ENCODE measurements around the gene DNASE2B. TPM values are rescaled to one million over a fixed set of nuclear protein-coding genes. Genes with fewer than 3 reads are reported as not detected.

DNASE2B gene
- total and polyA plus RNA-seq, 8 donors: 0.20 to 0.92 (median 0.25) TPM; not detected in 5

DNA sequence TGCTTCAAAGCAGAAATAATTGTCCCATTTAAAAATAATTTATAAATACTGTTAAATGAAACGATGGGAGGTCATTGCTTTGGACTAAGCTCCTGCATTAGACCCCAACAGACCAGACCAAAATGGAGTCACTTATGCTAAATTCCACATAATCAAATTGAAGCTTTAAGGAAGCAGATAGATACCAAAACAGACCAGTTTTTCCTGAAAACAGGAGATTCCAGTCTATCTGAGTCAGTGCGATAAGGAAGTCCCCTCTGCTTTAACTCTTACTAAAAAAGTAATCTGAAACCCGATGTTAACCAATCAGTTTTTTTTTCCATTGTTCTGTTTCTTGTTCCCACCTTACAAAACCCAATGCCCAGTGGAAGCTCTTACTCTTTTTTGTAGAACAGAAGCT is 16.2 kb upstream of the DNASE2B start:
- H3K4me3 ChIP-seq: no peak overlapping the region
- no peaks in the 10 kb centered on the region for H3K9me3 ChIP-seq
- WGBS, 5 donors: 72 to 82% (median 77%) methylated on average over 3 of the region's 3 CpGs
- intact Hi-C loops (cut with DNase I; ENCODE audit: low total_unique reads): no loop called here
- H3K27me3 ChIP-seq: no peaks in the 10 kb centered on the region
- DNase-seq: no peak
- peaks cover 0 to 10% (median 4%) of the 10 kb centered on the region in 4 donors for H3K4me1 ChIP-seq
- H3K27ac ChIP-seq: no peak overlapping the region
- no peaks in the 10 kb centered on the region for H3K36me3 ChIP-seq
- TF ChIP-seq, protein P1, sequence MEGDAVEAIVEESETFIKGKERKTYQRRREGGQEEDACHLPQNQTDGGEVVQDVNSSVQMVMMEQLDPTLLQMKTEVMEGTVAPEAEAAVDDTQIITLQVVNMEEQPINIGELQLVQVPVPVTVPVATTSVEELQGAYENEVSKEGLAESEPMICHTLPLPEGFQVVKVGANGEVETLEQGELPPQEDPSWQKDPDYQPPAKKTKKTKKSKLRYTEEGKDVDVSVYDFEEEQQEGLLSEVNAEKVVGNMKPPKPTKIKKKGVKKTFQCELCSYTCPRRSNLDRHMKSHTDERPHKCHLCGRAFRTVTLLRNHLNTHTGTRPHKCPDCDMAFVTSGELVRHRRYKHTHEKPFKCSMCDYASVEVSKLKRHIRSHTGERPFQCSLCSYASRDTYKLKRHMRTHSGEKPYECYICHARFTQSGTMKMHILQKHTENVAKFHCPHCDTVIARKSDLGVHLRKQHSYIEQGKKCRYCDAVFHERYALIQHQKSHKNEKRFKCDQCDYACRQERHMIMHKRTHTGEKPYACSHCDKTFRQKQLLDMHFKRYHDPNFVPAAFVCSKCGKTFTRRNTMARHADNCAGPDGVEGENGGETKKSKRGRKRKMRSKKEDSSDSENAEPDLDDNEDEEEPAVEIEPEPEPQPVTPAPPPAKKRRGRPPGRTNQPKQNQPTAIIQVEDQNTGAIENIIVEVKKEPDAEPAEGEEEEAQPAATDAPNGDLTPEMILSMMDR (IDR thresholded peaks at IDR 0.05): no peak
- TF ChIP-seq POLR2A (IDR thresholded peaks at IDR 0.05) (no peak), EP300 (IDR thresholded peaks at IDR 0.05) (no peak), POLR2AphosphoS5 (IDR thresholded peaks at IDR 0.05) (no peak)

DNA sequence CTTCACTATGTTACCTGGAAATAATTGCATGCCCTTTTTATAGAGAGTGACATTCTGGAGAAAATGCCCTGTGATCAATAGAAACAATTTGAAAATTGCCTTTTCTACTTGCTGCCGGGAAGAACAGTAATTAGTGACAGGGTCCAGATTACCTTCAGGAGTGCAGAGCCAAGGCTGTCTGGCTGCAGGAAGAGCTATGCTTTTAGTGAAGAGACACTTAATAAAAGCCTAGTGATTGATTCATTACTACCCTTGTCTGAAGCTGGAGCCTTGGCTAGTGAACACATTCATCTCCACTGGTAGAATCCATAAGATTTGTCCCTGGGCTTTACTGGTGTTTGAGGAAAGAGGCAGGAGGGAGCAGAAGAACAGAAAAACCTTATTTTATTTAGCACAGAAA is 12.9 kb upstream of the DNASE2B start:
- no peak for TF ChIP-seq POLR2AphosphoS5 (IDR thresholded peaks at IDR 0.05)
- TF ChIP-seq EP300 (IDR thresholded peaks at IDR 0.05): no peak
- TF ChIP-seq, protein P1 (IDR thresholded peaks at IDR 0.05): no peak
- TF ChIP-seq POLR2A (IDR thresholded peaks at IDR 0.05): no peak
- Histone ChIP-seq H3K4me1 (no peaks in the 10 kb centered on the region), H3K27ac (no peak overlapping the region), H3K36me3 (no peaks in the 10 kb centered on the region), H3K4me3 (no peak overlapping the region), H3K9me3 (no peaks in the 10 kb centered on the region), H3K27me3 (no peaks in the 10 kb centered on the region)
- DNase-seq: no peak
- intact Hi-C loops (cut with DNase I; ENCODE audit: low total_unique reads): no loop called here
- WGBS, 5 donors: 83 to 94% (median 89%) methylated on average over 1 of the region's 1 CpG

DNA sequence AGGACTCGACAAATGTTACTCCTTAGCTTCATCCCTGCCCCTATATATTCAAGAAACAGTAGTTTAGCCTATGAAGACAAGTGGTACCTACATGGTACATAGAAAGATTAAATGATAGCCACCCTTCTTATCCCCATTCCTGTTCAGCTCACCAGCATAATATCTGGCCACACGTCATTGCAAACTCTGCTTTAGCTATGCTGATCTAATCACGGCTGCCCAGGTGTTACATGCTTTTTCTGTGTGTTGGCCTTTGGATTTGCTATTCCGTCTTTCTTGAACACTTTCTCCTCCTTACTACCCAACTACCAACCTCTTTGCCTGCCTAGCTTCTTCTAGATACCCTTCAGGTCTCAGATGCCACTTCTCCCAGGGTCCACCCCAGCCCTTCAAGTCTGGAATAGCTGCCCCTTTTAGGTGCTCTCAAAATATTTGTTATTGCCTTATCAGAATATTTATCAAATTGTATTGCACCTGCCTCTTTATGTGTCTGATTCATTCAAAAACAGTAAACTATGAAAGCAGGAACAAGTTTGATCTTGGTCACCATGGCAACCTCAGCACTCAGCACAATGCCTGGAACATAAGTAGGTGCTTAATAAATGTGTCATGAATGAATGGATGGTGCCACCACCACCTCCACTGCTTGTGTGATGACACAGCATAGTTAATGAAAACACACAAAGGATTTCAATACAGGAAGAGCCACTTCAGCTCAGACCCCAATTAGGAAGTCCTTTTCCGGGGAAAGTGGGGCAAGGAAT is 11.4 kb upstream of the DNASE2B start:
- H3K9me3 ChIP-seq: no peaks in the 10 kb centered on the region
- no peaks in the 10 kb centered on the region for H3K27me3 ChIP-seq
- WGBS, 5 donors: 89 to 95% (median 91%) methylated on average over 5 of the region's 5 CpGs
- intact Hi-C loops (cut with DNase I; ENCODE audit: low total_unique reads): no loop called here
- no peaks in the 10 kb centered on the region for H3K36me3 ChIP-seq
- TF ChIP-seq, protein P1 (IDR thresholded peaks at IDR 0.05): no peak
- TF ChIP-seq POLR2A (IDR thresholded peaks at IDR 0.05) (no peak), POLR2AphosphoS5 (IDR thresholded peaks at IDR 0.05) (no peak), EP300 (IDR thresholded peaks at IDR 0.05) (no peak)
- no peak for DNase-seq
- no peaks in the 10 kb centered on the region for H3K4me1 ChIP-seq
- no peak overlapping the region for H3K4me3 ChIP-seq
- H3K27ac ChIP-seq: no peak overlapping the region

DNA sequence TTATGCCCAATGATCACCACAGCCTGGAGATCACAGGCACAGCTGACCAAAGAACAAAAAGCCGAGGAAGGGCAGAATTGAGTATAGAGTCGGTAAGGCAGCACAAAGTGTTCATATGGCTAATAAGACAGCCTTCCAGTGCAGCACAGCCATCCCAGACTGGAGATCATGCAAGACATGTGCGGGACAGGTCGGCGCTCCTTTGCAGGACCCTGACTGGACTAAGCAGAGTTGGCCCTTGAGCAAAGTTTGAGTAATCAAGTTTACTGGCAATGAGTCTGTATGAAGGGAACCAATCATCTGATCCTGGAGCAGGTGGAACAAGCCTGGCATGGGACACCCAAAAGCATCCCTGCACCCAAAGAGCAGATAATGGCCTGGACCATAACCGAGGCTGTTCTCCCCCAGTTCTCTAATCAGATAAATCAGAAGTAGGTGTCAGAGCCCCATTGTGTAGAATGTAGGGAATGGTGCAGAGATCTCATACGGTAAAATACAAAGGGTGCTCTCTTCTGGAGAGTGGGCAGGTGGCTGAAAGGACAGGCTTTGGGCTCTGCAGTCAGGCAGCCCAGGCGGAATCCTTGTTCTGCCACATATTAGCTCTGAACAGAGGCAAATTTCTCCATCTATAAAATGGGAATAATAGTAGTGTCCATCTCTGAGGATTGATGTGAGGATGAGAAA is 10.7 kb upstream of the DNASE2B start:
- H3K36me3 ChIP-seq: no peaks in the 10 kb centered on the region
- WGBS, 5 donors: 72 to 80% (median 77%) methylated on average over 8 of the region's 8 CpGs
- no peak overlapping the region for H3K27ac ChIP-seq
- H3K4me3 ChIP-seq: no peak overlapping the region
- no peaks in the 10 kb centered on the region for H3K27me3 ChIP-seq
- no peak for DNase-seq
- intact Hi-C loops (cut with DNase I; ENCODE audit: low total_unique reads): no loop called here
- no peaks in the 10 kb centered on the region for H3K4me1 ChIP-seq
- TF ChIP-seq EP300 (IDR thresholded peaks at IDR 0.05): no peak
- no peak for TF ChIP-seq POLR2AphosphoS5 (IDR thresholded peaks at IDR 0.05)
- TF ChIP-seq POLR2A (IDR thresholded peaks at IDR 0.05): no peak
- TF ChIP-seq, protein P1 (IDR thresholded peaks at IDR 0.05): no peak
- H3K9me3 ChIP-seq: no peaks in the 10 kb centered on the region

All from stomach (tissue), 9 donors.